COLO668 (cell line): ENCODE results near the gene WDR1.
A peak's percentile ranks its signal among the peaks of the same experiment; 100 is the strongest.
"Not testable (repeated sequence)": the region's sequence is repeated elsewhere in the genome, so short reads cannot be mapped to it uniquely, and the experiment has no call there.

Experiments
- DNase-seq: peaks from one replicate; lab custom pipeline; 2025; ENCODE audit not compliant: unreplicated experiment; lab: John Stamatoyannopoulos, UW

WDR1 gene

GRCh38 chr4:10134141-10134540 lies 17.5 kb upstream of the WDR1 start:
- no peak for DNase-seq

- DNase-seq = no peak
Measured at GRCh38 chr4:10131202-10131601, 14.6 kb upstream of the WDR1 start.

- DNase-seq = no peak
Measured at GRCh38 chr4:10130178-10130888, 13.7 kb upstream of the WDR1 start.

- no peak for DNase-seq
Measured at GRCh38 chr4:10129196-10130177, 12.9 kb upstream of the WDR1 start.

- DNase-seq = no peak
Measured at GRCh38 chr4:10128761-10129160, 12.2 kb upstream of the WDR1 start.

- DNase-seq = not testable (repeated sequence)
Measured at GRCh38 chr4:10127531-10127930, 10.9 kb upstream of the WDR1 start.

- DNase-seq = no peak
Measured at GRCh38 chr4:10124167-10124930, 7.8 kb upstream of the WDR1 start.

GRCh38 chr4:10123227-10124101 lies 6.9 kb upstream of the WDR1 start:
- DNase-seq = peak; percentile 41

- no peak for DNase-seq
Measured at GRCh38 chr4:10122236-10122932, 5.8 kb upstream of the WDR1 start.

GRCh38 chr4:10121568-10122208 lies 5.1 kb upstream of the WDR1 start:
- DNase-seq = no peak

- no peak for DNase-seq
Measured at GRCh38 chr4:10120943-10121567, 4.5 kb upstream of the WDR1 start.

- DNase-seq = no peak
Measured at GRCh38 chr4:10119773-10120172, 3.2 kb upstream of the WDR1 start.

- no peak for DNase-seq
Measured at GRCh38 chr4:10119278-10119677, 2.7 kb upstream of the WDR1 start.

GRCh38 chr4:10118048-10119004 lies 1.7 kb upstream of the WDR1 start:
- no peak for DNase-seq

GRCh38 chr4:10117359-10118047 lies 904 bp upstream of the WDR1 start:
- DNase-seq = no peak

- peak; percentile 75 for DNase-seq
Measured at GRCh38 chr4:10115797-10116568, 616 bp downstream of the WDR1 start.
